RWPE2 (cell line): Measurements from ENCODE around the gene TRIM2.

ENCODE experiments used
- ATAC-seq: fragments of 200-7000 bp; cut with Tn5 transposase; 3 replicates; pipeline ENCODE4 v1.9.1; 2021; ENCODE audit warnings: low read depth
- DNase-seq: peaks from one replicate; pipeline ENCODE4 v3.0.0-alpha.2; 2020; ENCODE audit warnings: low spot score
- H3K27ac ChIP-seq: fragments of 450-650 bp; 2 replicates; pipeline ENCODE4 v1.5.1; 2017; ENCODE audit warnings: mild to moderate bottlenecking; ENCODE audit not compliant: poor library complexity, severe bottlenecking
- H3K27me3 ChIP-seq: fragments of 250-450 bp; sonication (Bioruptor Pico); 2 replicates; pipeline ENCODE4 v1.5.1; 2021; ENCODE audit warnings: mild to moderate bottlenecking, moderate library complexity; ENCODE audit not compliant: insufficient read depth, poor library complexity, severe bottlenecking
- H3K36me3 ChIP-seq: fragments of 250-450 bp; sonication (Bioruptor Pico); 2 replicates; pipeline ENCODE4 v1.5.1; 2020; ENCODE audit warnings: low read depth, mild to moderate bottlenecking, moderate library complexity
- H3K4me1 ChIP-seq: fragments of 250-450 bp; sonication (Bioruptor Pico); 2 replicates; pipeline ENCODE4 v1.5.1; 2021; ENCODE audit warnings: mild to moderate bottlenecking, moderate library complexity; ENCODE audit not compliant: insufficient read depth, poor library complexity, severe bottlenecking
- H3K4me3 ChIP-seq: fragments of 250-450 bp; sonication (Bioruptor Pico); 2 replicates; pipeline ENCODE4 v1.5.1; 2021; ENCODE audit warnings: mild to moderate bottlenecking, moderate library complexity; ENCODE audit not compliant: severe bottlenecking
- H3K9me3 ChIP-seq: fragments of 250-450 bp; sonication (Bioruptor Pico); 2 replicates; pipeline ENCODE4 v1.5.1; 2021; ENCODE audit warnings: mild to moderate bottlenecking, moderate library complexity; ENCODE audit not compliant: severe bottlenecking
- TF ChIP-seq, protein P1 (sequence below): fragments of 450-650 bp; IDR thresholded peaks from one replicate; pipeline ENCODE4 v1.5.1; 2017; ENCODE audit warnings: mild to moderate bottlenecking, moderate library complexity; ENCODE audit not compliant: poor library complexity, severe bottlenecking

Gene TRIM2

DNA sequence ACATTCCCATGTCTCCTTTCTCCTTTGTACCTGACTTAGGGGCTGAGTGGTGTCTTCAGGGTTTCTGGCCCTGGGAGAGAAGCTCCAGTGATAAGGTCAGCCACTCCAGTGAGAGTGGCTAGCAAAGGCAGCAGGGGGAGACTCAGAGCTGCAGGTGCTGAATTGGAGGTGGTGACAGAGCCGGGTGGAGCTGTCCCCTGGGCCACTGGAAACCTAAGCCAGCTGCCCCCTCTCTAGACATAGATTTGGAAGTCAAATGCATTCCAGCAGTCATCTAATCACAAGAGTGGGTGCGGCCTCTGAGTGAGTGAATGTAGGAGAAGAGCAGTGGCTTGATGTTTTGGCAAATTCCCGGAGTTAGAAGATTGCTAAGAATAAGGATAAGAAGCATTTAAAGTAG, 28.5 kb downstream of the TRIM2 start:
- no peak overlapping the region for H3K4me3 ChIP-seq
- H3K4me1 ChIP-seq, result peaks cover 27% of the 10 kb centered on the region
- H3K27me3 ChIP-seq, result no peaks in the 10 kb centered on the region
- TF ChIP-seq, protein P1, sequence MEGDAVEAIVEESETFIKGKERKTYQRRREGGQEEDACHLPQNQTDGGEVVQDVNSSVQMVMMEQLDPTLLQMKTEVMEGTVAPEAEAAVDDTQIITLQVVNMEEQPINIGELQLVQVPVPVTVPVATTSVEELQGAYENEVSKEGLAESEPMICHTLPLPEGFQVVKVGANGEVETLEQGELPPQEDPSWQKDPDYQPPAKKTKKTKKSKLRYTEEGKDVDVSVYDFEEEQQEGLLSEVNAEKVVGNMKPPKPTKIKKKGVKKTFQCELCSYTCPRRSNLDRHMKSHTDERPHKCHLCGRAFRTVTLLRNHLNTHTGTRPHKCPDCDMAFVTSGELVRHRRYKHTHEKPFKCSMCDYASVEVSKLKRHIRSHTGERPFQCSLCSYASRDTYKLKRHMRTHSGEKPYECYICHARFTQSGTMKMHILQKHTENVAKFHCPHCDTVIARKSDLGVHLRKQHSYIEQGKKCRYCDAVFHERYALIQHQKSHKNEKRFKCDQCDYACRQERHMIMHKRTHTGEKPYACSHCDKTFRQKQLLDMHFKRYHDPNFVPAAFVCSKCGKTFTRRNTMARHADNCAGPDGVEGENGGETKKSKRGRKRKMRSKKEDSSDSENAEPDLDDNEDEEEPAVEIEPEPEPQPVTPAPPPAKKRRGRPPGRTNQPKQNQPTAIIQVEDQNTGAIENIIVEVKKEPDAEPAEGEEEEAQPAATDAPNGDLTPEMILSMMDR, result no peak
- DNase-seq (no peak), ATAC-seq (no peak)
- no peaks in the 10 kb centered on the region for H3K36me3 ChIP-seq
- peak overlapping the region; percentile 92 for H3K27ac ChIP-seq
- no peaks in the 10 kb centered on the region for H3K9me3 ChIP-seq

DNA sequence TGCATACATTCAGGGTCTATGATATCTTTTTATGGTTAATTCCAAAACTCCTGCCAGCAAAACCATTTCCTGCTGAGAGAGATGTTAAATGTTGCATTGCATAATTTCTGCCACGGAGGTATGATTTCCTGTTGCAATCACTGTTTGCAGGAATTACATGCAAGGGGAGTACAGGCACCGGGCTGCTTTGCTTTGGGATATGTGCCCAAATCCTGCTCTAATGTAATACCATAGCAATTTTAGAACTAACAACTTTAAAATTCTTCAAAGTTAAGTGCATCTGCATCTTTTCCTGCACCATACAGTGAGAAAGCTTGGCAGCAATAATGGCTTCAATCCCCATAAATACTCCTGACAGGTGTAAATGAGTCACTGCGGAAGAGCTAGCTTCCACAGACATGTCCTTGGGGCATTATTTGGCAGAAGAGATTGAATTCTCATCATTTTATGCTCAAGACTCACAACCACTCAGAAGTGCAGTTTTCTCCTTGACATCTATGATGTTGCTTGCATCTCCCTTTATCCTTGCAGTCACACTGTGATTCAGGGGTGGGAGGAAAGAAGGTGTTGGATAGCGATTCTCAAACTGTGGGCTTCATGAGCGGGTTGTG, 29.6 kb downstream of the TRIM2 start:
- H3K9me3 ChIP-seq, result no peaks in the 10 kb centered on the region
- no peaks in the 10 kb centered on the region for H3K27me3 ChIP-seq
- TF ChIP-seq, protein P1, result no peak
- peaks cover 27% of the 10 kb centered on the region for H3K4me1 ChIP-seq
- no peak for DNase-seq
- no peaks in the 10 kb centered on the region for H3K36me3 ChIP-seq
- peak; percentile 94 for ATAC-seq
- no peak overlapping the region for H3K4me3 ChIP-seq
- peak overlapping the region; percentile 92 for H3K27ac ChIP-seq

DNA sequence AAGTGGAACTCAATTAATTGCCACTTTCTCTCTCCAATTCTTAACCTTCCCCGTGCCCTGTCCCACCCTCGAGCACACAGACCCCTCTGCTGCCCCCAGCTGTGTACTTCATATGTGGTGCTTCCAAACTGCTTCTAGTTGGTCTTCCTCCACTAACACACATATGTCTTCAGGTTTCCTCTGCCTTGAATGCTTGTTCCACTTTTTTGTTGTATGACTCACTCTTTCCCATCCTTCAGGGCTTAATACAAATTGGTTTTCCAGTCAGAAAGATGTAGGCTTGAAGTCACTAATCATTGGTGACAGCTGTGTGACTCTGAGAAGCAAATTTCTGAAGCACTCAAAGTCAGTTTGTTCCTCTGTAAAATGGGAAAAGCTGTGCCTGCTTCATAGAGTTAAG, 30.6 kb downstream of the TRIM2 start:
- TF ChIP-seq, protein P1, result no peak
- Histone ChIP-seq H3K36me3 (no peaks in the 10 kb centered on the region), H3K27me3 (no peaks in the 10 kb centered on the region), H3K27ac (peak overlapping the region; percentile 92), H3K4me3 (no peak overlapping the region), H3K4me1 (peaks cover 27% of the 10 kb centered on the region), H3K9me3 (no peaks in the 10 kb centered on the region)
- no peak for DNase-seq
- ATAC-seq, result no peak

DNA sequence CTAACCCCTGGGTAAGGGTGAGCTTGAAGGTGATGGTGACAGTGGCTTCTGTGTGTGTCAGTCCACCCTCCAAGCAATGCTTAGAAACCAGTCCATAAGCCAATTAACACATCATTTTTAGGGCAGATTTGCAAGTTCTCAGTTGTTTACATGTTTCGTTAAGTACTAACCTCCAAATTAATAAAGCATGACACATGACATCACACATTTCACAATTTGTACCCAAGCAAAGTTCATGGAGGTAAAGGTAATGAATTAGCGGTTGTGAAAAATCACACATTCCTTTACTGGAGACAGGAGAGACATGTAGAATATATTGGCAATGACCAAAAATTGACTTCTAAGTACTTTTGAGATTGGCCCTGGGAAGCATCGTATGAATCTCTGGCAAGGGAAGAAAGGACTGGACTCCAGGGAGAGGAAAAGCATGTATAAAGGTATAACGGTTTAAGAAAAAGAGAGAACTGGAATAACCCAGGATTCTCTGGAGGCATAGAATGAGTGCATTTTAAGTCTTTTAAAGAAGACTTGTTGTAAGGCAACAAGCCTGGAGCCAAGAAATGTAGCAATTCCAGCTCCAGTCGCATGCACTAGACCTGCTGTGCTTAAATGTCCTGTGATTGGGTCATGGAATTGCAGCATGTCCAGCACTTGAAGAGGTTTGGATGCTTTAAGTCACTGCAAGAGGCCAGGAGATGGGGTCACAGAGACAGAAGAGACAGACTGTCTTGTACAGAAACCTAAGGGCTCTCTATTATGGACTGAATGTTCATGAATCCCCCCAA, 34.1 kb downstream of the TRIM2 start:
- no peaks in the 10 kb centered on the region for H3K9me3 ChIP-seq
- H3K4me3 ChIP-seq, result no peak overlapping the region
- no peak for DNase-seq
- TF ChIP-seq, protein P1, result no peak
- ATAC-seq, result no peak
- H3K27me3 ChIP-seq, result no peaks in the 10 kb centered on the region
- H3K36me3 ChIP-seq, result no peaks in the 10 kb centered on the region
- H3K27ac ChIP-seq, result no peak overlapping the region
- H3K4me1 ChIP-seq, result peaks cover 17% of the 10 kb centered on the region

DNA sequence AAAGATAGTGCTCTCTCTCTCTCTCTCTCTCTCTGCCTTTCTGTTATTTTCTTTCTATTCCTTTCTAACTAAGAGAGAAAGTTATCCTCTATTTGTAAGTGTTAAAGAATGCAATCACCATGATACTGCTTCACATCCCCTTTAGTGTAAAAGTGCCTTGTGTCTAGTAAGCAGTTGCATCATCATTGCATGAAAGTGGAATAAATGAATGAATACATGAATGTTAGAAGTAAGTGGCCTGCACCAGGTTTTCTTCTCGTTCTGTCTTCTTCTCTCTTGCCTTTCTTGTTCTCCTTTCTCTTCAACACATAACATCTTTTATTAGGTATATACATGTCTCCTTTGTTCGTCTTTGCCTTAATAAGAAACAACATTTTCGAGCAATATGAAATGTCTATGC, 35.2 kb downstream of the TRIM2 start:
- TF ChIP-seq, protein P1, result no peak
- Histone ChIP-seq H3K36me3 (no peaks in the 10 kb centered on the region), H3K4me1 (peaks cover 8% of the 10 kb centered on the region), H3K27ac (no peak overlapping the region), H3K27me3 (no peaks in the 10 kb centered on the region), H3K4me3 (no peak overlapping the region), H3K9me3 (no peaks in the 10 kb centered on the region)
- ATAC-seq (no peak), DNase-seq (no peak)
